Measurements from ENCODE around the gene ZDHHC22. TPM values are rescaled to one million over a fixed set of nuclear protein-coding genes. Genes with fewer than 3 reads are reported as not detected.
A peak's percentile ranks its signal among the peaks of the same experiment; 100 is the strongest.

ZDHHC22 gene
- total and polyA plus RNA-seq, 2 donors from 2014 or later = not detected

DNA sequence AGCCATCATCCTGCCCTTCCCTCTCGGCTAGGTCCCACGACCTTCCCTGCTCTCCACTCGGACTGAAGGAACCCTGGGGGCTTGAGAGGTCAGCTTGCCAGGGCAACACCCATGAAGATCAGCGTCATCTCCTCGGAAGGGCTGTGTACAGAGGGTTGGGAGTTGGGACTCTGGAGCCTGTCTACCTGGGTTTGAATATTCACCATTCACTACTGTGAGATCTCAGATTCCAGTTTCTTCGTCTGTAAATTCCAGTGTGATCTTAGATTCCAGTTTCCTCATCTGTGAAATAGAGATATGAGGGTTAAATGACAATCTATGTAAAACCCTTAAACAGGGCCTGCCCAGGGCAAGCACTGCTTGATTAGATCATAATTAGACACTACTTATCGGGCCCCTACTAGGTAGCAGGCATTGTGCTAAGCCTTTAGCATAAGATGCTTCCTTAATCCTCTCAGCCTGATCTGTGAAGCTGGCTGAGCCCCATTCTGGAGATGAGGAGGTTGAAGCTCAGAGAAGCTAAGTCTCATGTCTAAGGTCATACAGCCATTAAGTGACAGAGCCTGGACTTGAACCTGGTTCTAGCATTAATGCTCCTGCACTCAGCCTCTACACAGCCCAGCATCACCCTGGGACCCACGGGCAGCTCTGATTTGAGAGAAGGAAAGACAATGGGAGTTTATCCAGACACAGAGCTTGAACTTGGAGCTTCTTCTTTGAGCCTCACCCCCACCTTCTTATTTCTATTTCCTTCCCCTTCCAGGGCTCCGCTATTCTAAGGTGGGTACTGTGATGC, 612 bp upstream of the ZDHHC22 start:
- Histone ChIP-seq H3K4me1 (ENCODE audit: control insufficient read depth in 2 of 3, insufficient read depth in 2 of 3, low read depth in 1 of 3, low read length in 3 of 3) (peaks cover 0 to 6% (median 0%) of the 10 kb centered on the region in 3 donors), H3K36me3 (ENCODE audit: control insufficient read depth in 2 of 3, insufficient read depth in 3 of 3, low read length in 3 of 3) (no peaks in the 10 kb centered on the region), H3K9ac (ENCODE audit: low read length in 3 of 3) (no peak overlapping the region), H3K4me3 (ENCODE audit: low read length in 3 of 3) (no peak overlapping the region), H3K27me3 (ENCODE audit: control insufficient read depth, insufficient read depth, low read length) (peaks cover 36% of the 10 kb centered on the region), H3K9me3 (ENCODE audit: control insufficient read depth in 2 of 3, insufficient read depth in 1 of 3, low read length in 3 of 3) (no peaks in the 10 kb centered on the region), H3K27ac (ENCODE audit: low read depth in 2 of 2, low read length in 2 of 2) (no peak overlapping the region)
- TF ChIP-seq, protein P1, sequence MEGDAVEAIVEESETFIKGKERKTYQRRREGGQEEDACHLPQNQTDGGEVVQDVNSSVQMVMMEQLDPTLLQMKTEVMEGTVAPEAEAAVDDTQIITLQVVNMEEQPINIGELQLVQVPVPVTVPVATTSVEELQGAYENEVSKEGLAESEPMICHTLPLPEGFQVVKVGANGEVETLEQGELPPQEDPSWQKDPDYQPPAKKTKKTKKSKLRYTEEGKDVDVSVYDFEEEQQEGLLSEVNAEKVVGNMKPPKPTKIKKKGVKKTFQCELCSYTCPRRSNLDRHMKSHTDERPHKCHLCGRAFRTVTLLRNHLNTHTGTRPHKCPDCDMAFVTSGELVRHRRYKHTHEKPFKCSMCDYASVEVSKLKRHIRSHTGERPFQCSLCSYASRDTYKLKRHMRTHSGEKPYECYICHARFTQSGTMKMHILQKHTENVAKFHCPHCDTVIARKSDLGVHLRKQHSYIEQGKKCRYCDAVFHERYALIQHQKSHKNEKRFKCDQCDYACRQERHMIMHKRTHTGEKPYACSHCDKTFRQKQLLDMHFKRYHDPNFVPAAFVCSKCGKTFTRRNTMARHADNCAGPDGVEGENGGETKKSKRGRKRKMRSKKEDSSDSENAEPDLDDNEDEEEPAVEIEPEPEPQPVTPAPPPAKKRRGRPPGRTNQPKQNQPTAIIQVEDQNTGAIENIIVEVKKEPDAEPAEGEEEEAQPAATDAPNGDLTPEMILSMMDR (IDR thresholded peaks at IDR 0.05; ENCODE audit: borderline replicate concordance, extremely low read depth, insufficient read depth) = no peak
- FAIRE-seq (no peak), DNase-seq (no peak)
- intact Hi-C loops (cut with DNase I) = no loop called here

DNA sequence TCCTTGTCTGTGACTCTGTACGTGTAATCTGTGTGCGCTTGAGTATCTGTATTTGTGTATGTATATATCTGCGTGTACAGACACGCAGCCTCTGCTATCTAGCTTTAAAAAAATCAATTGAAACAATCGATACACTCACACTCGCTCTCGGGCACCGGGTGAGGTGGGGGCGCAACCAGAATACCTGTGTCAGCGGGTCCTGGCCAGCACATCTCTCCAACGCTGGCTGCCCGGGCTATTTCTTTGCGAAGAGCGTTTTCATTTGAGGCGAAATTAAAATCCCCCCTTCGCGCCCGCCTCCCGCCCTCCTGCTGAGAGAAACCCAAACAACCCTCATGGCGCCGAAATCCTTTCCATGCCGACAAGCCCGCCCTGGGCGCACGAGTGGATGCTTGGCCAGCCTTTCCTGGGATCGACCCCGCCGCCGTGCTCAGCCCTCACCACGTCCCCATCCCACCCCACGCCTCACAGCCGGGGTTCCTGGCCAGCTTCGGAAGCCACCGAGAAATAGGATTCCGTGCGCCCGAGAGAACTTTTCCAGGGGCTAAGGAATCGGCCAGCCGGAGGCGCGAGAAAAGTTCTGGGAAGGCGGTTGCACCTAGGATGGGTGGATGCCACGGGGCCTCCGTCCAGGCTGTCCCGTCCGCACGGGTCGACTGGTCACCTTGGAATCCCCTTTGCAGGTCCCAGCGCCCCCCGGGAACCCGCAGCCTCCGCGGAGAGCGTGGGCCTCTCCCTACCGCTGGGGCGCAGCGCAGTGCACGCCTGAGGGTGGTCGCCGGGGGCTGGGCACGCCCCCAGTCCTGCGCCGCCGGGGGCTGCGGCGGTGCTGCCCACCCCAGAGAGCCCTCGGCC, 1.0 kb downstream of the ZDHHC22 start:
- intact Hi-C loops (cut with DNase I) = no loop called here
- Histone ChIP-seq H3K27ac (ENCODE audit: low read depth in 2 of 2, low read length in 2 of 2) (no peak overlapping the region), H3K27me3 (ENCODE audit: control insufficient read depth, insufficient read depth, low read length) (peaks cover 31% of the 10 kb centered on the region), H3K4me1 (ENCODE audit: control insufficient read depth in 2 of 3, insufficient read depth in 2 of 3, low read depth in 1 of 3, low read length in 3 of 3) (peaks cover 0 to 6% (median 0%) of the 10 kb centered on the region in 3 donors), H3K4me3 (ENCODE audit: low read length in 3 of 3) (no peak overlapping the region), H3K9ac (ENCODE audit: low read length in 3 of 3) (no peak overlapping the region), H3K36me3 (ENCODE audit: control insufficient read depth in 2 of 3, insufficient read depth in 3 of 3, low read length in 3 of 3) (no peaks in the 10 kb centered on the region), H3K9me3 (ENCODE audit: control insufficient read depth in 2 of 3, insufficient read depth in 1 of 3, low read length in 3 of 3) (no peaks in the 10 kb centered on the region)
- no peak for FAIRE-seq
- TF ChIP-seq, protein P1 (IDR thresholded peaks at IDR 0.05; ENCODE audit: borderline replicate concordance, extremely low read depth, insufficient read depth) = no peak
- DNase-seq = no peak

DNA sequence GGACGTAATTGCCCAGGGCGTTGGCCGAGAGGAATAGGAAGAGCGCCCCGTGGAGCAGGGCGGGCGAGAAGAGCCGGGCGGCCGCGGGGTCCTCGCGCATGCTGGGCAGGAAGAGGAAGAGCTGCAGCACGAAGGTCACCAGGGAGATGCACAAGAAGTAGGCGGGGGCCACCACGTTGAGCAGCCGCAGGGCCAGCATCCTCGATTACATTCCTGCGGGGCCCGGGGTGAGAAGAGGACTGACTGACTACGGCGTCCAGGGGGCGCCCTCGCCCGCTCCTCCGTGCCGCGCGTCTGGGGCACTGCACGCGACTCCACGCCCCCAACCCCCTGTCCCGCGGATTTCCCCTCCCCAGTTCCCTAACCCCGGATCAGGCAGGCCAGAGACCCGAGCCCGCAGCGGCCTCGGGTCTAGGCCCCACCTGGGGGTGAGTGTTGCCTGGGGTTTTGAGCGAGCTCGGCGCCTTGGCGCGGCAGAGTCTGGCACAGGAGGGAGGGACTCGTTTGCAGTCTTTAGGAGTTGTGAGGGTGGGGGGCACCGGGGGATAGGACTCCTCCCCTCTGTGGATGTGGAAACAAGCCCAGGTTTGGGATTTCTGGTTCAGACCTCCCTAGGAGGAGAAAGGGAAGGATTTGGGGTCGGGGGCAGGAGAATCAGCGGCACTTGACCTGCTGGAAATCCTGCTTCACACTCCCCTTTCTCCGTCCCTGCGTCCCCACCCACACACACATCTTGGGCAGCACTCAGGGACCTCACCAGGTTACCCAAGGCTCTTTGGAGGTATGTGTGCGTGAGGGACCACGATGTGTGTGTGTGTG, 1.8 kb downstream of the ZDHHC22 start:
- TF ChIP-seq, protein P1 (IDR thresholded peaks at IDR 0.05; ENCODE audit: borderline replicate concordance, extremely low read depth, insufficient read depth) = no peak
- H3K4me3 ChIP-seq (ENCODE audit: low read length in 3 of 3) = no peak overlapping the region
- DNase-seq (peak in 4 of 5 donors; percentile 41 to 78 (median 64)), FAIRE-seq (no peak)
- no peak overlapping the region for H3K27ac ChIP-seq (ENCODE audit: low read depth in 2 of 2, low read length in 2 of 2)
- H3K36me3 ChIP-seq (ENCODE audit: control insufficient read depth in 2 of 3, insufficient read depth in 3 of 3, low read length in 3 of 3) = no peaks in the 10 kb centered on the region
- H3K9ac ChIP-seq (ENCODE audit: low read length in 3 of 3) = no peak overlapping the region
- intact Hi-C loops (cut with DNase I) = no loop called here
- H3K27me3 ChIP-seq (ENCODE audit: control insufficient read depth, insufficient read depth, low read length) = peaks cover 27% of the 10 kb centered on the region
- peaks cover 0 to 6% (median 0%) of the 10 kb centered on the region in 3 donors for H3K4me1 ChIP-seq (ENCODE audit: control insufficient read depth in 2 of 3, insufficient read depth in 2 of 3, low read depth in 1 of 3, low read length in 3 of 3)
- H3K9me3 ChIP-seq (ENCODE audit: control insufficient read depth in 2 of 3, insufficient read depth in 1 of 3, low read length in 3 of 3) = no peaks in the 10 kb centered on the region

All from kidney (tissue), 14 donors.